CD14-positive monocyte (primary cell): ENCODE results near the gene VSIG8. TPM values are rescaled to one million over a fixed set of nuclear protein-coding genes. Genes with fewer than 3 reads are reported as not detected.

Experiments used
- DNase-seq, 3 donors: peaks; one replicate each; pipeline ENCODE4 v3.0.0-alpha.2; 2011 to 2022
- H2AFZ ChIP-seq: 2 replicates; pipeline ENCODE4 v1.6.0; 2012; ENCODE audit warnings: mild to moderate bottlenecking, low read depth, low read length, inconsistent platforms; ENCODE audit not compliant: insufficient read depth, poor library complexity, severe bottlenecking
- H3K27ac ChIP-seq, 2 donors: 1 replicate in 1 of 2; 2 replicates in 1 of 2; pipeline ENCODE4 v1.5.1; 2012 to 2013; ENCODE audit warnings: low read length in 2 of 2, control low read depth in 1 of 2, inconsistent platforms in 1 of 2, low read depth in 1 of 2, mild to moderate bottlenecking in 1 of 2
- H3K27me3 ChIP-seq, 2 donors: one replicate each; pipeline versions ENCODE4 v1.6.0 to v1.6.1; 2011 to 2013; ENCODE audit warnings: low read length in 2 of 2; ENCODE audit not compliant: control insufficient read depth in 2 of 2, insufficient read depth in 2 of 2
- H3K36me3 ChIP-seq, 2 donors: replicated peaks in 1 of 2; 1 replicate in 1 of 2; 2 replicates in 1 of 2; pipeline versions ENCODE4 v1.5.1 to v1.6.1; 2012 to 2013; ENCODE audit warnings: low read length in 2 of 2, control low read depth in 1 of 2, inconsistent platforms in 1 of 2, mild to moderate bottlenecking in 1 of 2; ENCODE audit not compliant: insufficient read depth in 2 of 2, control insufficient read depth in 1 of 2
- H3K4me1 ChIP-seq, 2 donors: 1 replicate in 1 of 2; 2 replicates in 1 of 2; pipeline versions ENCODE4 v1.5.1 to v1.6.1; 2012 to 2013; ENCODE audit warnings: low read length in 2 of 2, control low read depth in 1 of 2, inconsistent platforms in 1 of 2, mild to moderate bottlenecking in 1 of 2, moderate library complexity in 1 of 2; ENCODE audit not compliant: insufficient read depth in 2 of 2, control insufficient read depth in 1 of 2
- H3K4me2 ChIP-seq: replicated peaks from 2 replicates; pipeline ENCODE3; 2012; ENCODE audit warnings: low read length, moderate library complexity, mild to moderate bottlenecking; ENCODE audit not compliant: poor library complexity, severe bottlenecking; ENCODE audit errors: extremely low read depth
- H3K4me3 ChIP-seq, 3 experiments: fragments of 200-600 bp in 1 of 3; sonication (generic) in 1 of 3; replicated peaks in 1 of 3; 1 replicate in 2 of 3; 2 replicates in 1 of 3; pipeline ENCODE4 v1.5.1; 2011 to 2013; ENCODE audit warnings: low read length in 3 of 3, mild to moderate bottlenecking in 3 of 3, control low read depth in 2 of 3, low read depth in 2 of 3, inconsistent platforms in 1 of 3, moderate library complexity in 1 of 3
- H3K79me2 ChIP-seq: 2 replicates; pipeline ENCODE4 v1.6.0; 2012; ENCODE audit warnings: mild to moderate bottlenecking, control low read depth, inconsistent platforms, low read length, moderate library complexity; ENCODE audit not compliant: insufficient read depth
- H3K9ac ChIP-seq: 2 replicates; pipeline ENCODE4 v1.6.0; 2017; ENCODE audit warnings: low read length, mild to moderate bottlenecking; ENCODE audit not compliant: insufficient read depth, poor library complexity, severe bottlenecking
- H3K9me3 ChIP-seq, 2 donors: replicated peaks in 1 of 2; 1 replicate in 1 of 2; 2 replicates in 1 of 2; pipeline versions ENCODE4 v1.5.1 to v1.6.1; 2012 to 2013; ENCODE audit warnings: low read length in 2 of 2, control low read depth in 1 of 2; ENCODE audit not compliant: control insufficient read depth in 1 of 2, insufficient read depth in 1 of 2
- H4K20me1 ChIP-seq: 2 replicates; pipeline ENCODE4 v1.6.0; 2012; ENCODE audit warnings: mild to moderate bottlenecking, low read length, control low read depth, moderate library complexity; ENCODE audit not compliant: insufficient read depth
- H3K27ac Mint-ChIP-seq, 7 donors: one replicate each; pipeline ENCODE4 v1.8.0; 2020; ENCODE audit warnings: mild to moderate bottlenecking in 7 of 7, mixed read lengths in 7 of 7, moderate library complexity in 6 of 7, inconsistent platforms in 2 of 7
- H3K27me3 Mint-ChIP-seq, 3 donors: one replicate each; pipeline ENCODE4 v1.8.0; 2021 to 2022; ENCODE audit warnings: low read depth in 3 of 3, mild to moderate bottlenecking in 3 of 3, mixed read lengths in 3 of 3, moderate library complexity in 3 of 3, inconsistent platforms in 1 of 3
- H3K36me3 Mint-ChIP-seq, 2 donors: one replicate each; pipeline ENCODE4 v1.8.0; 2020; ENCODE audit warnings: mixed read lengths in 2 of 2, inconsistent platforms in 1 of 2, mild to moderate bottlenecking in 1 of 2
- H3K4me1 Mint-ChIP-seq: one replicate; pipeline ENCODE4 v1.8.0; 2020; ENCODE audit warnings: mild to moderate bottlenecking, mixed read lengths
- H3K4me3 Mint-ChIP-seq, 2 donors: one replicate each; pipeline ENCODE4 v1.8.0; 2020; ENCODE audit warnings: mild to moderate bottlenecking in 2 of 2, mixed read lengths in 2 of 2, moderate library complexity in 1 of 2
- H3K9me3 Mint-ChIP-seq, 7 donors: one replicate each; pipeline ENCODE4 v1.8.0; 2020 to 2022; ENCODE audit warnings: mixed read lengths in 7 of 7, mild to moderate bottlenecking in 6 of 7, moderate library complexity in 6 of 7, inconsistent platforms in 2 of 7
- CTCF ChIP-seq: fragments of 200-600 bp; IDR thresholded peaks from one replicate; pipeline ENCODE4 v1.8.0; 2022; ENCODE audit warnings: antibody characterized with exemption, mild to moderate bottlenecking
- WGBS: methylation state at CpG from one replicate; pipeline ENCODE4 v1.1.5; 2013; ENCODE audit warnings: missing lambda C conversion rate; ENCODE audit not compliant: insufficient coverage; 5-methylcytosine and 5-hydroxymethylcytosine counted together
- intact Hi-C, 2 donors: fragments of 100-400 bp; cut with micrococcal nuclease; formaldehyde crosslinking; loops; one replicate each; pipeline versions ENCODE4 v1.15.0 to v1.15.1; 2023
- polyA plus RNA-seq, 3 donors: library from polyadenylated mRNA; depleted of rRNA in 1 of 3; unstranded in 2 of 3; stranded (reverse) in 1 of 3; fragments of 300-500 nt in 2 of 3; fragments of >200 nt in 1 of 3; fragmentation: Illumina TruSeq in 2 of 3; gene quantifications; 1 replicate in 2 of 3; 2 replicates in 1 of 3; pipeline ENCODE4 v1.2.3, GENCODE V29; 2012 to 2021

Gene VSIG8
- polyA plus RNA-seq, 3 donors, result 0.04 TPM; not detected in 2

GRCh38 chr1:159826441-159827101, 35.9 kb downstream of the VSIG8 start, which contains the start of gene SLAMF8:
Gene SLAMF8 (plus strand): TSS chr1:159826873. CDS start chr1:159826899, 26 bp downstream.
- Histone ChIP-seq H3K79me2 (no peaks in the 10 kb centered on the region), H4K20me1 (no peaks in the 10 kb centered on the region), H3K4me2 (peak within 1 kb of the TSS; percentile 28), H3K36me3 (no peaks in the 10 kb centered on the region), H3K9me3 (no peaks in the 10 kb centered on the region), H2AFZ (no peak within 1 kb of the TSS), H3K9ac (peak within 1 kb of the TSS; percentile 5), H3K27me3 (no peaks in the 10 kb centered on the region), H3K4me1 (peaks cover 62% of the 10 kb centered on the region in 2 donors), H3K27ac (peak within 1 kb of the TSS; percentile 26 to 47), H3K4me3 (peak within 1 kb of the TSS in 1 of 3 experiments; percentile 59)
- Mint-ChIP-seq H3K4me3 (peak within 1 kb of the TSS; percentile 64 to 67), H3K27me3 (peaks cover 0 to 7% (median 4%) of the 10 kb centered on the region in 3 donors), H3K36me3 (peaks cover 0 to 3% of the 10 kb centered on the region in 2 donors), H3K9me3 (peaks cover 0 to 2% (median 0%) of the 10 kb centered on the region in 7 donors), H3K4me1 (peaks cover 74% of the 10 kb centered on the region), H3K27ac (peak within 1 kb of the TSS; percentile 34 to 89 (median 72))
- WGBS, result 79% methylated on average over 5 of the region's 11 CpGs
- intact Hi-C loops, result no loop called here
- peak; percentile 49 to 88 (median 60) for DNase-seq
- no peak for TF ChIP-seq CTCF

- peaks cover 73% of the 10 kb centered on the region for H3K4me1 Mint-ChIP-seq
- Histone ChIP-seq H3K4me3 (peak overlapping the region in 1 of 3 experiments; percentile 59), H3K4me2 (peak overlapping the region; percentile 28), H3K9ac (no peak overlapping the region), H3K27me3 (no peaks in the 10 kb centered on the region), H3K9me3 (no peaks in the 10 kb centered on the region), H4K20me1 (no peaks in the 10 kb centered on the region), H2AFZ (no peak overlapping the region), H3K27ac (peak overlapping the region in 1 of 2 donors; percentile 47), H3K36me3 (no peaks in the 10 kb centered on the region), H3K79me2 (no peaks in the 10 kb centered on the region), H3K4me1 (peaks cover 57 to 58% of the 10 kb centered on the region in 2 donors)
- peak overlapping the region in 2 of 7 donors; percentile 6 to 34 for H3K27ac Mint-ChIP-seq
- peaks cover 0 to 3% of the 10 kb centered on the region in 2 donors for H3K36me3 Mint-ChIP-seq
- intact Hi-C loops, result no loop called here
- no peak for TF ChIP-seq CTCF
- DNase-seq, result no peak
- peaks cover 0 to 7% (median 4%) of the 10 kb centered on the region in 3 donors for H3K27me3 Mint-ChIP-seq
- no CpG with 5 or more reads among the region's 3 CpGs for WGBS
- H3K4me3 Mint-ChIP-seq, result peak overlapping the region; percentile 4 to 27
- H3K9me3 Mint-ChIP-seq, result peaks cover 0 to 2% (median 0%) of the 10 kb centered on the region in 7 donors
Measured at GRCh38 chr1:159825564-159825963, 36.9 kb downstream of the VSIG8 start.
